B cell (primary cell): ENCODE data around the gene TAS2R5. TPM values are rescaled to one million over a fixed set of nuclear protein-coding genes. Genes with fewer than 3 reads are reported as not detected.

Experiments
- ATAC-seq: fragments of 200-7000 bp; cut with Tn5 transposase; one replicate; pipeline ENCODE4 v1.10.0; 2021; ENCODE audit warnings: low read depth, mild to moderate bottlenecking, moderate number of reproducible peaks, moderate library complexity
- CTCF ChIA-PET: fragments of 350-600 bp; sonication (Branson Sonifier 250); formaldehyde crosslinking; loops from one replicate; lab custom pipeline; 2021; ENCODE audit warnings: antibody characterized with exemption, inconsistent platforms; lab: Charles Lee
- POLR2A ChIA-PET: fragments of 350-600 bp; sonication (Branson Sonifier 250); formaldehyde crosslinking; loops from one replicate; lab custom pipeline; 2021; ENCODE audit warnings: antibody characterized with exemption; lab: Charles Lee
- DNase-seq: peaks from one replicate; pipeline ENCODE4 v3.0.0; 2013
- H2AFZ ChIP-seq: 2 replicates; pipeline ENCODE4 v1.6.1; 2012; ENCODE audit warnings: mild to moderate bottlenecking, low read depth, low read length; ENCODE audit not compliant: insufficient read depth, poor library complexity, severe bottlenecking
- H3K27ac ChIP-seq, 2 donors: 1 replicate in 1 of 2; 2 replicates in 1 of 2; pipeline ENCODE4 v1.5.1; 2012 to 2013; ENCODE audit warnings: low read length in 2 of 2, mild to moderate bottlenecking in 2 of 2, moderate library complexity in 1 of 2
- H3K27me3 ChIP-seq, 4 experiments: fragments of 200-600 bp in 1 of 4; sonication (generic) in 1 of 4; replicated peaks in 1 of 4; 1 replicate in 2 of 4; 2 replicates in 2 of 4; pipeline versions ENCODE4 v1.6.1 to v1.7.0; 2013 to 2016; ENCODE audit warnings: low read length in 3 of 4, mild to moderate bottlenecking in 2 of 4, mixed read lengths in 1 of 4, moderate library complexity in 1 of 4; ENCODE audit not compliant: insufficient read depth in 4 of 4, control insufficient read depth in 3 of 4; ENCODE audit errors: control extremely low read depth in 1 of 4
- H3K36me3 ChIP-seq, 2 experiments: replicated peaks in 1 of 2; 1 replicate in 1 of 2; 2 replicates in 1 of 2; pipeline versions ENCODE4 v1.6.1 to v1.7.1; 2013; ENCODE audit warnings: low read length in 1 of 2; ENCODE audit not compliant: insufficient read depth in 2 of 2, control insufficient read depth in 1 of 2; ENCODE audit errors: control extremely low read depth in 1 of 2, extremely low read depth in 1 of 2
- H3K4me1 ChIP-seq, 2 donors: fragments of 200-600 bp in 1 of 2; sonication (generic) in 1 of 2; 1 replicate in 1 of 2; 2 replicates in 1 of 2; pipeline versions ENCODE4 v1.5.1 to v1.6.1; 2013 to 2017; ENCODE audit warnings: low read length in 2 of 2; ENCODE audit not compliant: control insufficient read depth in 2 of 2, insufficient read depth in 2 of 2
- H3K4me2 ChIP-seq: replicated peaks from 2 replicates; pipeline ENCODE3; 2012; ENCODE audit warnings: mild to moderate bottlenecking, low read depth, low read length; ENCODE audit not compliant: poor library complexity, severe bottlenecking
- H3K4me3 ChIP-seq, 5 experiments: fragments of 200-600 bp in 1 of 5; sonication (generic) in 1 of 5; 1 replicate in 3 of 5; 2 replicates in 2 of 5; pipeline versions ENCODE4 v1.5.1 to v1.7.0; 2011 to 2016; ENCODE audit warnings: low read length in 4 of 5, mild to moderate bottlenecking in 4 of 5, low read depth in 2 of 5, control low read depth in 1 of 5, moderate library complexity in 1 of 5; ENCODE audit not compliant: insufficient read depth in 1 of 5; ENCODE audit errors: control extremely low read depth in 1 of 5, extremely low read depth in 1 of 5
- H3K79me2 ChIP-seq: fragments of 200-600 bp; sonication (generic); one replicate; pipeline ENCODE4 v1.6.0; 2016; ENCODE audit warnings: low read length; ENCODE audit not compliant: control insufficient read depth, insufficient read depth
- H3K9ac ChIP-seq: fragments of 200-600 bp; sonication (generic); 2 replicates; pipeline ENCODE4 v1.6.1; 2017; ENCODE audit warnings: mild to moderate bottlenecking, low read length, moderate library complexity
- H3K9me3 ChIP-seq, 3 donors: one replicate each; pipeline versions ENCODE4 v1.6.1 to v1.7.1; 2013; ENCODE audit warnings: low read length in 2 of 3; ENCODE audit not compliant: control insufficient read depth in 2 of 3, insufficient read depth in 1 of 3; ENCODE audit errors: control extremely low read depth in 1 of 3
- H4K20me1 ChIP-seq: 2 replicates; pipeline ENCODE4 v1.6.0; 2012; ENCODE audit warnings: mild to moderate bottlenecking, low read length; ENCODE audit not compliant: insufficient read depth, control insufficient read depth, poor library complexity, severe bottlenecking
- H3K27ac Mint-ChIP-seq: one replicate; pipeline ENCODE4 v1.8.0; 2021; ENCODE audit warnings: mixed read lengths
- H3K27me3 Mint-ChIP-seq: one replicate; pipeline ENCODE4 v1.8.0; 2021; ENCODE audit warnings: mixed read lengths
- H3K4me1 Mint-ChIP-seq: one replicate; pipeline ENCODE4 v1.8.0; 2021; ENCODE audit warnings: mixed read lengths
- H3K4me3 Mint-ChIP-seq: one replicate; pipeline ENCODE4 v1.8.0; 2021; ENCODE audit warnings: mixed read lengths
- H3K9me3 Mint-ChIP-seq: one replicate; pipeline ENCODE4 v1.8.0; 2022; ENCODE audit warnings: mixed read lengths; ENCODE audit not compliant: insufficient read depth
- EZH2 ChIP-seq: IDR thresholded peaks from 2 replicates; pipeline ENCODE4 v1.6.1; 2012; ENCODE audit warnings: borderline replicate concordance, low read depth, mild to moderate bottlenecking, moderate library complexity, low read length; ENCODE audit not compliant: insufficient read depth, poor library complexity, severe bottlenecking
- WGBS: methylation state at CpG from one replicate; pipeline ENCODE4 v1.1.5; 2013; ENCODE audit warnings: missing lambda C conversion rate; ENCODE audit not compliant: insufficient coverage; 5-methylcytosine and 5-hydroxymethylcytosine counted together
- intact Hi-C: fragments of 100-400 bp; cut with micrococcal nuclease; formaldehyde crosslinking; loops from one replicate; pipeline ENCODE4 v1.10.0; 2022
- polyA plus RNA-seq: library from polyadenylated mRNA; depleted of rRNA; stranded (reverse); fragments of >200 nt; gene quantifications from 2 replicates; pipeline ENCODE4 v1.2.3, GENCODE V29; 2012
- total RNA-seq, 2 donors: library from RNA; stranded (reverse); fragments of 120-200 nt in 1 of 2; gene quantifications; 1 replicate in 1 of 2; 2 replicates in 1 of 2; pipeline versions ENCODE4 v1.2.3 to v1.2.4, GENCODE V29; 2013 to 2022
- TF ChIP-seq, protein P1 (sequence below): fragments of 200-600 bp; IDR thresholded peaks from one replicate; pipeline ENCODE4 v1.8.0; 2022; ENCODE audit warnings: antibody characterized with exemption, mild to moderate bottlenecking

TAS2R5 gene
- total and polyA plus RNA-seq, 2 donors (not counting 1 experiment from before 2014, with no cell fraction given), result 1.3 to 3.6 TPM

DNA sequence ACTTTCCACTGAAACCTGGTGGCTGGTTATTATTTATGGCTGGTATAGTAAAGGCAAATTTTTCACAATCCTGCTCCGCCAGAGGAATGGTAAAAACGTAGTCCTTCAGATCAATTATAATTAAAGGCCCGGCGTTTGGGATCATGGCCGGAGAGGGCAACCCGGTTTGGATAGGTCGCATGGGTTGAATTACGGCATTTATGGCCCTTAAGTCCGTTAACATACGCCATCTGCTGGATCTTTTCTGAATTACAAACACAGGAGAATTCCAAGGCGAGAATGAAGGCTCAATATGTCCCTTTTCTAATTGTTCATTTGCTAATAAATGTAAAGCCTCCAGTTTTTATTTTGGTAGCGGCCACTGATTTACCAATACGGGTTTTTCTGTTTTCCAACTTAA, 37.4 kb upstream of the TAS2R5 start:
- Histone ChIP-seq H3K4me3 (no peak overlapping the region), H3K79me2 (no peaks in the 10 kb centered on the region), H3K4me1 (no peaks in the 10 kb centered on the region), H3K9me3 (peaks cover 8 to 22% (median 14%) of the 10 kb centered on the region in 3 donors), H3K27ac (no peak overlapping the region), H3K36me3 (peaks cover 31 to 81% of the 10 kb centered on the region in 2 experiments), H3K27me3 (no peaks in the 10 kb centered on the region), H2AFZ (no peak overlapping the region), H3K9ac (no peak overlapping the region), H4K20me1 (no peaks in the 10 kb centered on the region), H3K4me2 (no peak overlapping the region)
- CTCF ChIA-PET, result no interaction called here
- H3K4me3 Mint-ChIP-seq, result no peak overlapping the region
- ATAC-seq, result no peak
- H3K27ac Mint-ChIP-seq, result no peak overlapping the region
- TF ChIP-seq, protein P1, sequence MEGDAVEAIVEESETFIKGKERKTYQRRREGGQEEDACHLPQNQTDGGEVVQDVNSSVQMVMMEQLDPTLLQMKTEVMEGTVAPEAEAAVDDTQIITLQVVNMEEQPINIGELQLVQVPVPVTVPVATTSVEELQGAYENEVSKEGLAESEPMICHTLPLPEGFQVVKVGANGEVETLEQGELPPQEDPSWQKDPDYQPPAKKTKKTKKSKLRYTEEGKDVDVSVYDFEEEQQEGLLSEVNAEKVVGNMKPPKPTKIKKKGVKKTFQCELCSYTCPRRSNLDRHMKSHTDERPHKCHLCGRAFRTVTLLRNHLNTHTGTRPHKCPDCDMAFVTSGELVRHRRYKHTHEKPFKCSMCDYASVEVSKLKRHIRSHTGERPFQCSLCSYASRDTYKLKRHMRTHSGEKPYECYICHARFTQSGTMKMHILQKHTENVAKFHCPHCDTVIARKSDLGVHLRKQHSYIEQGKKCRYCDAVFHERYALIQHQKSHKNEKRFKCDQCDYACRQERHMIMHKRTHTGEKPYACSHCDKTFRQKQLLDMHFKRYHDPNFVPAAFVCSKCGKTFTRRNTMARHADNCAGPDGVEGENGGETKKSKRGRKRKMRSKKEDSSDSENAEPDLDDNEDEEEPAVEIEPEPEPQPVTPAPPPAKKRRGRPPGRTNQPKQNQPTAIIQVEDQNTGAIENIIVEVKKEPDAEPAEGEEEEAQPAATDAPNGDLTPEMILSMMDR, result peak; percentile 63
- no peak for TF ChIP-seq EZH2
- intact Hi-C loops, result no loop called here
- no peaks in the 10 kb centered on the region for H3K27me3 Mint-ChIP-seq
- POLR2A ChIA-PET, result no interaction called here
- H3K9me3 Mint-ChIP-seq, result peaks cover 10% of the 10 kb centered on the region
- H3K4me1 Mint-ChIP-seq, result no peaks in the 10 kb centered on the region
- DNase-seq, result no peak
- WGBS, result 100% methylated on average over 10 of the region's 13 CpGs

DNA sequence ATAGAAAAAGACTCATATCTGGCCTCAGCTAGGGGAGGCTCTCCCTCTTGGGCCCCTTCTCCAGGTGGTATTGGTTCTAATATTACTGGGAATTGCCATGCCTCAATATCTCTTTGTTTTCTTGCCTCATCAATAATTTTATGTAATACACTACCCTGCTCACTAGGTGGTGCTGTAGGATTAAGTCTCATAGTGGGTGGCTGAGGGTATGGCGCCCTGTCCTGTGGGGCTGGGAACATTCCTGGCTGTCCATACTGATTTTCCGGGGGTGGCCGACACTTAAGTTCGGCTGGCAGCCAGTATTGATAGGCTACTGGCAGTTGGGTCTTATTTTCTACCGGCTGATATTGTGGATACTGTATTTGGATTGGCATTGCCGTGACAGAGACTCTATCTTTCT, 35.1 kb upstream of the TAS2R5 start:
- ChIA-PET CTCF (no interaction called here), POLR2A (no interaction called here)
- WGBS, result 100% methylated on average over 1 of the region's 6 CpGs
- H3K4me1 ChIP-seq, result no peaks in the 10 kb centered on the region
- no peaks in the 10 kb centered on the region for H3K79me2 ChIP-seq
- peaks cover 10% of the 10 kb centered on the region for H3K9me3 Mint-ChIP-seq
- H3K27ac ChIP-seq, result no peak overlapping the region
- no peaks in the 10 kb centered on the region for H3K27me3 ChIP-seq
- no peak overlapping the region for H3K4me3 Mint-ChIP-seq
- H3K9me3 ChIP-seq, result peaks cover 6 to 22% (median 14%) of the 10 kb centered on the region in 3 donors
- DNase-seq, result peak; percentile 22
- no peak overlapping the region for H2AFZ ChIP-seq
- H4K20me1 ChIP-seq, result no peaks in the 10 kb centered on the region
- no peak overlapping the region for H3K9ac ChIP-seq
- TF ChIP-seq EZH2, result no peak
- TF ChIP-seq, protein P1, result peak; percentile 50
- H3K4me2 ChIP-seq, result no peak overlapping the region
- H3K27me3 Mint-ChIP-seq, result no peaks in the 10 kb centered on the region
- H3K36me3 ChIP-seq, result peaks cover 32 to 73% of the 10 kb centered on the region in 2 experiments
- no peak overlapping the region for H3K4me3 ChIP-seq
- no peak overlapping the region for H3K27ac Mint-ChIP-seq
- ATAC-seq, result no peak
- no peaks in the 10 kb centered on the region for H3K4me1 Mint-ChIP-seq
- intact Hi-C loops, result no loop called here
